ENCODE measurements around the gene FGF11.
"Not testable (repeated sequence)": the region's sequence is repeated elsewhere in the genome, so short reads cannot be mapped to it uniquely, and the experiment has no call there.

Gene FGF11

DNA sequence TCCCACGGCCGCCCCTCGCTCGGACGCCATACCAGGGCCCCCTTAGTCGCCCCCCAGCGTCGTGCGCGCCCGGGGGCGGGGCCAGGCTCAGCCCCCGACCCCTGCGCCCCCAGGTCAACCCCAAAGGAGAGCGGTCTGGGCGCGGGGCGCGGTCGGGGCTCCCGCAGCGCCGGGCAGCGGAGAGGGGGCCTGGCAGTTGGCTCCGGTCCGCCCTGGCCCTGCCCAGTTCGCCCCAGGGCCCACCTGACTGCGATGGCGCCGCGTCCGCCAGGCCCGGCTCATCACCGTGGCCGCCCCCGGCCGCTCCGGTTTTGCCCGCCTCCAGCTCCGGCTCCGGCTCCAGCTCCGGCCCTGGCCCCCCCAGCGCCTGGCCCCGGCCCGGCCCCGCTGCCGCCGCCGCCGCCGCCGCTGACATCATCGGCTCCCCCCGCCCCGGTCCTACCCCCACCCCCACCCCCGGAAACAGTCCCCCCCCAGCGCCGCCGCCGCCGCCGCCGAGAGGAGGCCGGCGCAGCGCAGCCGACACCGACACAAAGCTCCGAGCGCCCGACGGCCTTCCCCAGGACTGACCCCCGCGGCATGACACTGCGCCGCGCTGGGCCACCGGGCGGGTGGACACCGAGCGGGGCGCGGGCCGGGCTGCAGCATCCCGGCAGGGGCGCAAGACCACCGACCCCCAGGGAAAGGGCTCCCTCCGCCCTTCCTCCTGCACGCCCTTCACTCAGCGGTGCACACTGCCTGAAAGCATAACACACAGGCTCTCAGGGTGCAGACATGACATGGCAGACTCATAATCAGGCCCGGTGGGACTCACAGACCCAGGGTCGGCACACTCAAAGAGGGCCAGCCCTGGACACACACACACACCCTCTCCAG is 40.1 kb downstream of the FGF11 start, which contains the start of gene ZBTB4:
Gene ZBTB4, minus strand, starts transcription at position 419 of the 876 bp plus-strand sequence. CDS start 12,830 bp downstream, outside the sequence.
- peak in 1 of 2 donors; percentile 43 for DNase-seq (ENCODE audit: low read depth in 2 of 2)

DNA sequence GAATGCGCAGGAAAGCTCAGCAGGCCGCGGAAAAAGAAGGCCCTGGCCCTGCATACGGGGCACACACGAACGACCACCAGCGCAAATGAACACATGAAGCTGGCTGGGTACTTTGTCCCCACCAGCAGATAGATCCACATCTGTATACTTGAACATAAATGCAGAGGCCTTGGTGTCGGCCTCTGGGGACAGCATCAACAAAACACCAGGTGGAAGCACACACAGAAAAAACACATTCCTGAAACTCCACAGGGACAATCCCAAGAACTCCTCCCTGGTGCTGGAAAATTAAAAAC is 40.7 kb downstream of the FGF11 start:
- DNase-seq (ENCODE audit: low read depth in 2 of 2), result no peak

DNA sequence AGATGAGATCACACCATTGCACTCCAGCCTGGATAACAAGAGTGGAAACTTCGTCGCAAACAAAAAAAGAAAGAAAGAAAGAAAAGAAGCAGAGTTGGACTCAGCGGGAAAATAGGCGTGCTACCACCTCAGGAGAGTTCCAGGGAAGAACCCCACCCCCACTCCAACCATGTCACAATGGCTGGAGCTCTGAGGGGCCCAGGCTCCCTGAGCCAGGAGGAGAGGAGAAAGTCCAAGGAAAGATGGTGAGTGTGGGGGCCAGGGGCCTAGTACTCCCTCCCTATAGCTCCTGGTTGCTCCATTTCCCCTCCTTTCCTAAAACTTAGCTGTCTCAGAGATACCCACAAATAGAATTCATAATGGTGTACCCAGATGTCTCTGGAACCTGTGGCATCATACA is 42.0 kb downstream of the FGF11 start, which contains the start of gene SLC35G6:
Gene SLC35G6, plus strand, starts transcription at position 172 of the 400 bp plus-strand sequence. Its CDS starts 71 bp downstream, at position 243.
- DNase-seq (ENCODE audit: low read depth in 2 of 2), result not testable (repeated sequence)

DNA sequence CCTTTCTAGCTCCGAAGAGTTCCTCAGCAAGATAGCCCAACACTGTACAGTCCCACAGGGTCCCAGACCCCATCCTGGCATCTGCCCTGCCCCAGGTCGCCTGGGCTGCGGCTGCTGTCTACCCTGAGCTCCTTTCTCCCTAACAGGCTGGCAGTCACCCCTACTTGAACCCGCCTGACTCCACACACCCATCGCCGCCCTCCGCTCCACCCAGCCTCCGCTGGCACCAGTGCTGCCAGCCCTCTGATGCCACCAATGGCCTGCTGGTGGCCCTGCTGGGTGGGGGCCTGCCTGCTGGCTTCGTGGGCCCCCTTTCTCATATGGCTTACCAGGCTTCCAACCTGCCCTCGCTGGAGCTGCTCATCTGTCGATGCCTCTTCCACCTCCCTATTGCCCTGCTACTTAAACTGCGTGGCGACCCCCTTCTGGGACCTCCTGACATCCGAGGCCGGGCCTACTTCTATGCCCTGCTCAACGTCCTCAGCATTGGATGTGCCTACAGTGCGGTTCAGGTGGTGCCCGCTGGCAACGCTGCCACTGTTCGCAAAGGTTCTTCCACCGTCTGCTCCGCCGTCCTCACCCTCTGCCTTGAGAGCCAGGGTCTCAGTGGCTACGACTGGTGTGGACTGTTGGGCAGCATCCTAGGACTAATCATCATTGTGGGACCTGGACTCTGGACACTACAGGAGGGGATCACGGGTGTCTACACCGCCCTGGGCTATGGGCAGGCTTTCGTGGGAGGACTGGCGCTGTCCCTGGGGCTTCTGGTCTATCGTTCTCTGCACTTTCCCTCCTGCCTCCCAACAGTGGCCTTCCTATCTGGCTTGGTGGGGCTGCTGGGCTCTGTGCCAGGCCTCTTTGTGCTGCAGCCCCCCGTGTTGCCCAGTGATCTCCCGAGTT is 42.8 kb downstream of the FGF11 start:
- DNase-seq (ENCODE audit: low read depth in 2 of 2), result not testable (repeated sequence)

DNA sequence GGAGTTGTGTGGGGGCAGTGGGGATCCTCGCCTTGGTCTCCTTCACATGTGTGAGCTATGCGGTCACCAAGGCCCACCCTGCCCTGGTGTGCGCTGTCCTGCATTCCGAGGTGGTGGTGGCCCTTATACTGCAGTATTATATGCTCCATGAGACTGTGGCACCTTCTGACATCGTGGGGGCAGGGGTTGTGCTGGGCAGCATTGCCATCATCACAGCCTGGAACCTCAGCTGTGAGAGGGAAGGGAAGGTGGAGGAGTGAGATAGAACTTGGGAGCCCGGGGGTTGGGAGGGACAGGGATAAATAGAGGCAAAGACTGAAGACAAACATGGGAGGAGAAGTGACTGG is 43.4 kb downstream of the FGF11 start:
- not testable (repeated sequence) for DNase-seq (ENCODE audit: low read depth in 2 of 2)

DNA sequence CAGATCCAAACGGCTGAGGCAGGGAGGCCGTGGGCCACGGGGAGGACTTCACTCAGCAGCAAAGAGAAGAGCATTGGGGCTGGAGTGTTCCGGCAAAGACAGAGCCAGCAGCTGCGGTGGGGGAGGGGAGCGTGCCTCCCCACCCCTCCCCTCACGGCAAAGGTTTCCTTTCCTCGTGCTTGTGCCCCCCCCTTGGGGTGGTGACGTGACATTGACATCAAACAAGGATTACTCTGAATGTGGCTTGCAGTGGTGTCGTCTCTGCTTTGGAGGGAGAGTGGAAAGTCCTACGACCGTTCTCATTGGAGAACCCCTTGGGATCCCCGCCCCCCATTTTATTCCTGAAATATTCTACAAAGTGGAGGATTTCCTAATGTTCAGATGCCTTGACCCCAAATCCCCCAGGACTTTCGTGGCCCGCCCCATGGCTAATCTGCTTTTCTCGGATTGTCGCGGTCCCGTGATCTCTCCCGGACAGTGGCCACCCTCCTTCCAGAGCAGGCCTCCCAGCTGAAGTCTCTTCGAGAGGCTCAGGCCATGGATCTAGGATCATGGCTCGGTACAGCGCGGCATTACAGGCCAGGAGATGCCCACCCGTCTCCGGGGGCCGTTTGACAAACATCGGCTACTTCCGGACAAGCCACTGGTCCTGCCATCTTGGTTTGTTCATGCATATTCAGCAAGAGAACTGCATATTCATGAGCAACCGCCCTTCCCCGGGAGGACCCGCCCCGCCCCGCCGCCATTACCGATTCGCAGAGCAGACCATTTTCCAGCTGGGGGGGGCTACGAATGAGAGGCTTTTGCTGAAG is 44.1 kb downstream of the FGF11 start:
- DNase-seq (ENCODE audit: low read depth in 2 of 2), result peak; percentile 87 to 94

DNA sequence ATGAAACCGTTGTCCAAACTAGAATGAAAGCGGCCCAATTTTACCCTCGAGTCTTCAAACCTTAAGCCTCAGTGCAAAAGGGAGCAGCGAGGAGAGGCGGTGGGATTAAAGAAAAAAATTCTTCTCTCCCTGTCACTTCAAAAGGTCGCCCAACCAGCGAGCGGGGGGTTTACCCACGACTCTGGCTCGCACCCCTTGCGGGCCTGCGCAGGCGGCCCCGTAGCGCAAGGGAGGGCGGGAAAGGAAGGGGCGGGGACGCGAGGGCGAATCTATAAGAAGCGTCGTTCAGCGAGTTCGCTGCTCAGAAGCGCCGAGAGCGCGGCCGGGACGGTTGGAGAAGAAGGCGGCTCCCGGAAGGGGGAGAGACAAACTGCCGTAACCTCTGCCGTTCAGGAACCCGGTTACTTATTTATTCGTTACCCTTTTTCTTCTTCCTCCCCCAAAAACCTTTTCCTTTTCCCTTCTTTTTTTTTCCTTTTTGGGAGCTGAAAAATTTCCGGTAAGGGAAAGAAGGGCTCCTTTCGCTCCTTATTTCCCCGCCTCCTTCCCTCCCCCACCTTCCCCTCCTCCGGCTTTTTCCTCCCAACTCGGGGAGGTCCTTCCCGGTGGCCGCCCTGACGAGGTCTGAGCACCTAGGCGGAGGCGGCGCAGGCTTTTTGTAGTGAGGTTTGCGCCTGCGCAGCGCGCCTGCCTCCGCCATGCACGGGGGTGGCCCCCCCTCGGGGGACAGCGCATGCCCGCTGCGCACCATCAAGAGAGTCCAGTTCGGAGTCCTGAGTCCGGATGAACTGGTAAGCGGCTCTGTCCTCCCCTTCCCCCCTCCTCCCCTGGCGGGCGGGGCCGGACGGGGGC is 45.0 kb downstream of the FGF11 start, which contains the start of gene POLR2A:
Gene POLR2A, plus strand, starts transcription at position 300 of the 852 bp plus-strand sequence.
- DNase-seq (ENCODE audit: low read depth in 2 of 2), result peak; percentile 94 to 96

DNA sequence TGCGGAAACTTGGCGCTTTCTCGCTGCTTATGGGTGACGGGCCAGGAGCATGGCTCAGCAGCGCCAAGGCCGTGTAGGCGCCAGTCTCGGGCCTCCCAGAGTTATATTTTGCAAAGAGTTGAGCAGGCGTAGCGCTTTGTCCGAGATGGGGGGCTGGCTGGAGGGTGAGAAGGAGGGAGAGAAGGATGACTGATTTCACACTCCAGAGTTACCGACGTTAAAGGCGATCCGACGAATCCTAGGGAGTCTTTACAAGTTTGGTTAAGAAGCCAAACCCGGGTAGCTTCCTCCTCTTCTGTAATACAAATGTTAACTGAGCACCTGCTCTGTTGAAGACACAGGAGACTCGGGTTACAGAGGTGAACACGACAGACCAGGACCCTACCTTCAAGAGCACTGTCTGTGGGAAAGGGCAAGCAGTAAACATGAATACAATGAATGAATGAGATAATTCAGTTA is 45.6 kb downstream of the FGF11 start:
- no peak for DNase-seq (ENCODE audit: low read depth in 2 of 2)

DNA sequence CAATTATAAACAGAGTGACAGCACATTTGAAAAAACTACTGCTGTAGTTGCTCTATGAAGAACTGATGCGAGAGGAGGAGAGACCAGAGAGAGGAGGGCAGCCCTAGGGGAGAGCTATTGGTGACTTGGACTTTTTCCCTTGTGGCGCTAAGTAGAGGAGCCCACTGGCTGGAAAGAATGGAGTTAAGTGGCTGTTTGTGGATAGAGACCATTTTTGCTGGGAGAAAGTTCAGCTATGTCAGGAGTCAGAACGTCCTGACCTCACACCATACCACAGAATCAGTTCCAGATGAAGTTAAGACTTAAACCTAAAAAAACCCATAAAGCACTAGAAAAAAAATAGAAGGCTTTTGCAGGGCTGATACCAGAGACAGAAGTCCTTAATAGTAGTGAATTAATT is 46.9 kb downstream of the FGF11 start:
- no peak for DNase-seq (ENCODE audit: low read depth in 2 of 2)

DNA sequence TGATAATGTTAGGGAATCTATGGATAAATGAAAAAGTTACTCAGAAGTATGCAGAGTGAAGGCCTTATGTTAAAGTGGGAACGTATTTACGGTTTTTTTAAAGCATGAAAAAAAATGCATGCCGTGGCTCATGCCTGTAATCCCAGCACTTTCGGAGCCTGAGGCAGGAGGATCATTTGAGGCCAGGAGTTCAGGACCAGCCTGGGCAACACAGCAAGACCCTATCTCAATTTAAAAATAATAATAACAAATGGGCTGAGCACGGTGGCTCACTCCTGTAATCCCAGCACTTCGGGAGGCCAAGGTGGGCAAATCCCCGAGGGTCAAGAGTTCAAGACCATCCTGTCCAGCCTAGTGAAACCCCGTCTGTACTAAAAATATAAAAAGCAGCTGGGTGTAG is 50.8 kb downstream of the FGF11 start:
- DNase-seq (ENCODE audit: low read depth in 2 of 2), result no peak

DNA sequence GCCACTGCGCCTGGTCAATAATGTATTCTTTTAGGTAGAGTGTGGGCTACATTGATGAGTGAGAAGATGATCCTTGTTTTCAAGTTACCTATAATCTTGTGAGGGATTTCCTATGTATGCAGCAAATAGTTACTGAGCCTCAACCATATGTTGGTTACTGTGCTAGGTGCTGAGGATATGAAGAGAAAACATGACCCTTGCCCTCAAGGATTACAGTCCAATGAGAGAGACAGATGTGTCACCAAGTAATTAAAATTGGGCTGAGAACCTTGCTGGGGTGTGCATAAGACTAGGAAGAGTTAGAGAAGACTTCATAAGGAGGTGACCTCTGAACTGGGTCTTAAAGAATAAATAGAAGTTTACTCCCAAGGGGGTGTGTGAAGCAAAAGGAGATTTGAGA is 52.3 kb downstream of the FGF11 start:
- no peak for DNase-seq (ENCODE audit: low read depth in 2 of 2)

DNA sequence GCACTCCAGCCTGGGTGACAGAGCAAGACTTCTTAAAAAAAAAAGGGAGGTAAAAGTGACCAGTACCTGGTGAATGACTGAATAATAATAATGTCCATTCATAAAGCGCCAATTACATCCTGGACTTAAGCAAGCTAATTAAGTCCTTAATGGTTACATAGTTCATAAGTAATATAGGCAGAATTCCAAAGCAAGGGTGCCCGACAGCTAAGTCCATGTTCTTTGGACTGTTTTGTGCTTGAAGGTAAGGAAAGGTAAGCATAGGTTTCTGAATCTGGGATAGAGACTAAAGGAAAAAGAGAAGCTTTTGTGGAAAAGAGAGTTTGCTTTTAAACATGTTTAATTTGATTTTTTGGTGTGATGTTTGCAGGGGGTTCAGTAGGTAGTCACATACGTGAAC is 54.6 kb downstream of the FGF11 start:
- DNase-seq (ENCODE audit: low read depth in 2 of 2), result no peak
